ENCODE results near the gene ATP8A1. TPM values are rescaled to one million over a fixed set of nuclear protein-coding genes. Genes with fewer than 3 reads are reported as not detected.

The ATP8A1 gene
- total and polyA plus RNA-seq, 4 donors: 0.38 to 13.2 (median 6.7) TPM

GRCh38 chr4:42501624-42502401 lies 155.1 kb downstream of the ATP8A1 start:
- ATAC-seq (ENCODE audit: low FRiP score) (no peak), DNase-seq (no peak)
- intact Hi-C loops (cut with DNase I): no loop called here
- no peaks in the 10 kb centered on the region for H3K9me3 ChIP-seq (ENCODE audit: control insufficient read depth, low read length)
- H3K4me1 ChIP-seq (ENCODE audit: control insufficient read depth in 1 of 2, insufficient read depth in 2 of 2, low read length in 2 of 2): no peaks in the 10 kb centered on the region
- H3K27me3 ChIP-seq (ENCODE audit: control insufficient read depth in 1 of 2, insufficient read depth in 2 of 2, low read length in 1 of 2): no peaks in the 10 kb centered on the region
- WGBS, 2 donors: 79 to 83% methylated on average over 6 of the region's 6 CpGs
- H3K36me3 ChIP-seq (ENCODE audit: control insufficient read depth in 1 of 2, insufficient read depth in 2 of 2, low read length in 1 of 2): peaks cover 0 to 2% of the 10 kb centered on the region in 2 donors
- H3K4me3 ChIP-seq (ENCODE audit: low read length in 2 of 2): no peak overlapping the region
- H3K27ac ChIP-seq (ENCODE audit: low read depth in 1 of 2, low read length in 2 of 2): no peak overlapping the region

- no peaks in the 10 kb centered on the region for H3K27me3 ChIP-seq (ENCODE audit: control insufficient read depth in 1 of 2, insufficient read depth in 2 of 2, low read length in 1 of 2)
- ATAC-seq (ENCODE audit: low FRiP score): no peak
- intact Hi-C loops (cut with DNase I): no loop called here
Observed at GRCh38 chr4:42498040-42498439, 158.9 kb downstream of the ATP8A1 start.

GRCh38 chr4:42497142-42497910 lies 159.6 kb downstream of the ATP8A1 start:
- Histone ChIP-seq H3K4me1 (ENCODE audit: control insufficient read depth in 1 of 2, insufficient read depth in 2 of 2, low read length in 2 of 2) (no peaks in the 10 kb centered on the region), H3K36me3 (ENCODE audit: control insufficient read depth in 1 of 2, insufficient read depth in 2 of 2, low read length in 1 of 2) (peaks cover 0 to under 1% of the 10 kb centered on the region in 2 donors), H3K4me3 (ENCODE audit: low read length in 2 of 2) (no peak overlapping the region), H3K27me3 (ENCODE audit: control insufficient read depth in 1 of 2, insufficient read depth in 2 of 2, low read length in 1 of 2) (no peaks in the 10 kb centered on the region), H3K9me3 (ENCODE audit: control insufficient read depth, low read length) (no peaks in the 10 kb centered on the region), H3K27ac (ENCODE audit: low read depth in 1 of 2, low read length in 2 of 2) (no peak overlapping the region)
- intact Hi-C loops (cut with DNase I): no loop called here
- DNase-seq (no peak), ATAC-seq (ENCODE audit: low FRiP score) (no peak)
- WGBS, 2 donors: 54 to 67% methylated on average over 8 of the region's 8 CpGs

More at GRCh38 chr4:42498040-42498439, 158.9 kb downstream of the ATP8A1 start:
- Histone ChIP-seq H3K4me3 (ENCODE audit: low read length in 2 of 2) (no peak overlapping the region), H3K27ac (ENCODE audit: low read depth in 1 of 2, low read length in 2 of 2) (no peak overlapping the region), H3K36me3 (ENCODE audit: control insufficient read depth in 1 of 2, insufficient read depth in 2 of 2, low read length in 1 of 2) (peaks cover 0 to 2% of the 10 kb centered on the region in 2 donors), H3K9me3 (ENCODE audit: control insufficient read depth, low read length) (no peaks in the 10 kb centered on the region), H3K4me1 (ENCODE audit: control insufficient read depth in 1 of 2, insufficient read depth in 2 of 2, low read length in 2 of 2) (no peaks in the 10 kb centered on the region)
- no peak for DNase-seq
- WGBS, 2 donors: 7 to 9% methylated on average over 2 of the region's 2 CpGs

DNA sequence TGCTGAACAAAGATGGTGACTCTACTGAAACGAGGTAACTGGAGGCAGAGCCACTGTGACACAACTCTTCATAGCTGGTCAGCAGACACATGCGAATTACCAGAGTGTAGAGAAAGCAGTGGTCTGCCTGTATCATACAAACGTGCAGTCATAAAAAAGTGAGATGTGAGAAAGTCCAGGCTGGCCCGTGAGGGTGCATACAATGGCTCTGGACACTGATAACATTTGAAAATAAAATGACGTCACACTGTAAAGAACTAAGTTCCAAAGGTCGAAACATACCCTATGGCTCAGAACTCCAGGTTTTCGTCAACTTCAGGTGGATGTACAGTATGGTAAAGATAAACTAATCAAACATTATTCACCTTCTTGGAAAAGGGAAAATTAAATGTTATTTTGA lies 163.9 kb downstream of the ATP8A1 start:
- H3K27me3 ChIP-seq (ENCODE audit: control insufficient read depth in 1 of 2, insufficient read depth in 2 of 2, low read length in 1 of 2): no peaks in the 10 kb centered on the region
- H3K4me1 ChIP-seq (ENCODE audit: control insufficient read depth in 1 of 2, insufficient read depth in 2 of 2, low read length in 2 of 2): peaks cover 0 to 1% of the 10 kb centered on the region in 2 donors
- H3K36me3 ChIP-seq (ENCODE audit: control insufficient read depth in 1 of 2, insufficient read depth in 2 of 2, low read length in 1 of 2): no peaks in the 10 kb centered on the region
- DNase-seq: no peak
- intact Hi-C loops (cut with DNase I): no loop called here
- H3K4me3 ChIP-seq (ENCODE audit: low read length in 2 of 2): no peak overlapping the region
- no peak overlapping the region for H3K27ac ChIP-seq (ENCODE audit: low read depth in 1 of 2, low read length in 2 of 2)
- 64% methylated on average over 7 of the region's 7 CpGs for WGBS, 2 donors
- no peaks in the 10 kb centered on the region for H3K9me3 ChIP-seq (ENCODE audit: control insufficient read depth, low read length)
- no peak for ATAC-seq (ENCODE audit: low FRiP score)

DNA sequence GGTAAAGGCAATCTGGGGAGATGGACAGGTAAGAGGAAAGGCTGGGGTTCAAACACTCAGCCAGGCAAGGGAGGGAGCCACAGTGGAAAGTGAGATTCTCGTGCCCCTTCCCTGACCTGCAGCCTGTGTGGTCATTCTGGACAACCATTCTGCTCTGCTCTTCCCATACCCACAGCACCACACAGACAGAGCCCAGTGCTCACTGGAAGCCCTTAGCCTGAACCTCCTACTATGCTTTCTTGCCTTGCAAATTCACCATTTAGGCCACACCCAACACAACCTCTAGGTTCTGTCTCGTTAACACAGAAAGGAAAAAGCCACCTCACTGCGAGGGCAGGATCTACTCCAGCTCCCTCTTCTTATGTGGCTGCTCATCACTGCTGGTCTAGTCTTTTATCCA lies 166.9 kb downstream of the ATP8A1 start:
- no peaks in the 10 kb centered on the region for H3K27me3 ChIP-seq (ENCODE audit: control insufficient read depth in 1 of 2, insufficient read depth in 2 of 2, low read length in 1 of 2)
- 93 to 100% methylated on average over 3 of the region's 3 CpGs for WGBS, 2 donors
- ATAC-seq (ENCODE audit: low FRiP score) (no peak), DNase-seq (no peak)
- intact Hi-C loops (cut with DNase I): no loop called here
- no peak overlapping the region for H3K27ac ChIP-seq (ENCODE audit: low read depth in 1 of 2, low read length in 2 of 2)
- peaks cover 0 to 1% of the 10 kb centered on the region in 2 donors for H3K4me1 ChIP-seq (ENCODE audit: control insufficient read depth in 1 of 2, insufficient read depth in 2 of 2, low read length in 2 of 2)
- H3K9me3 ChIP-seq (ENCODE audit: control insufficient read depth, low read length): no peaks in the 10 kb centered on the region
- no peaks in the 10 kb centered on the region for H3K36me3 ChIP-seq (ENCODE audit: control insufficient read depth in 1 of 2, insufficient read depth in 2 of 2, low read length in 1 of 2)
- no peak overlapping the region for H3K4me3 ChIP-seq (ENCODE audit: low read length in 2 of 2)

- WGBS, 2 donors: 59 to 77% methylated on average over 6 of the region's 6 CpGs
- Histone ChIP-seq H3K27ac (ENCODE audit: low read depth in 1 of 2, low read length in 2 of 2) (no peak overlapping the region), H3K4me3 (ENCODE audit: low read length in 2 of 2) (no peak overlapping the region), H3K27me3 (ENCODE audit: control insufficient read depth in 1 of 2, insufficient read depth in 2 of 2, low read length in 1 of 2) (no peaks in the 10 kb centered on the region), H3K36me3 (ENCODE audit: control insufficient read depth in 1 of 2, insufficient read depth in 2 of 2, low read length in 1 of 2) (no peaks in the 10 kb centered on the region), H3K9me3 (ENCODE audit: control insufficient read depth, low read length) (no peaks in the 10 kb centered on the region), H3K4me1 (ENCODE audit: control insufficient read depth in 1 of 2, insufficient read depth in 2 of 2, low read length in 2 of 2) (peaks cover 0 to 1% of the 10 kb centered on the region in 2 donors)
- ATAC-seq (ENCODE audit: low FRiP score): no peak
- DNase-seq: no peak
- intact Hi-C loops (cut with DNase I): no loop called here
Observed at GRCh38 chr4:42489095-42489494, 167.8 kb downstream of the ATP8A1 start.

- Histone ChIP-seq H3K4me3 (ENCODE audit: low read length in 2 of 2) (no peak overlapping the region), H3K9me3 (ENCODE audit: control insufficient read depth, low read length) (no peaks in the 10 kb centered on the region), H3K4me1 (ENCODE audit: control insufficient read depth in 1 of 2, insufficient read depth in 2 of 2, low read length in 2 of 2) (peaks cover 0 to 1% of the 10 kb centered on the region in 2 donors), H3K27ac (ENCODE audit: low read depth in 1 of 2, low read length in 2 of 2) (no peak overlapping the region), H3K36me3 (ENCODE audit: control insufficient read depth in 1 of 2, insufficient read depth in 2 of 2, low read length in 1 of 2) (no peaks in the 10 kb centered on the region), H3K27me3 (ENCODE audit: control insufficient read depth in 1 of 2, insufficient read depth in 2 of 2, low read length in 1 of 2) (no peaks in the 10 kb centered on the region)
- no peak for DNase-seq
- intact Hi-C loops (cut with DNase I): no loop called here
- ATAC-seq (ENCODE audit: low FRiP score): no peak
- 85 to 89% methylated on average over 3 of the region's 3 CpGs for WGBS, 2 donors
Observed at GRCh38 chr4:42488554-42488953, 168.4 kb downstream of the ATP8A1 start.

DNA sequence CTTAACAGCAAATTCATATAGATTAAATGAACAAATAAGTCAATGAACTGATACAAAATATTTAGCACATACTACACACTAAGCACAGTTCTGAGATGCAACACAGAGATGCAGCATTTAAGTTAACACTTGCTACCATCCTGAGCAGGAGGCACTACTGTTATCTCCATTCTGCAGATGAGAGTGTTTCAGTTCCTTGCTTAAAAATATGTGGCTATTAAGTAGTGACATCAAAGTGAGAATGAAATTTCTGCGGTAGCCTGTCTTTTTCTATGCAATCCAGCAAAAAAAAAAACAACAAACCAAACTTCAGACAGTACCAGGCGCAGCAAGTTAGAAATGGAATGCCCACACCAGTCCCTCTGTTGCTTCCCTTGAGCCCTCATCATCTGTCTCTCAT lies 168.8 kb downstream of the ATP8A1 start:
- H3K27me3 ChIP-seq (ENCODE audit: control insufficient read depth in 1 of 2, insufficient read depth in 2 of 2, low read length in 1 of 2): no peaks in the 10 kb centered on the region
- intact Hi-C loops (cut with DNase I): no loop called here
- H3K4me3 ChIP-seq (ENCODE audit: low read length in 2 of 2): no peak overlapping the region
- no peaks in the 10 kb centered on the region for H3K36me3 ChIP-seq (ENCODE audit: control insufficient read depth in 1 of 2, insufficient read depth in 2 of 2, low read length in 1 of 2)
- peaks cover 0 to 1% of the 10 kb centered on the region in 2 donors for H3K4me1 ChIP-seq (ENCODE audit: control insufficient read depth in 1 of 2, insufficient read depth in 2 of 2, low read length in 2 of 2)
- 92 to 93% methylated on average over 2 of the region's 2 CpGs for WGBS, 2 donors
- no peak for ATAC-seq (ENCODE audit: low FRiP score)
- H3K27ac ChIP-seq (ENCODE audit: low read depth in 1 of 2, low read length in 2 of 2): no peak overlapping the region
- no peaks in the 10 kb centered on the region for H3K9me3 ChIP-seq (ENCODE audit: control insufficient read depth, low read length)
- no peak for DNase-seq

DNA sequence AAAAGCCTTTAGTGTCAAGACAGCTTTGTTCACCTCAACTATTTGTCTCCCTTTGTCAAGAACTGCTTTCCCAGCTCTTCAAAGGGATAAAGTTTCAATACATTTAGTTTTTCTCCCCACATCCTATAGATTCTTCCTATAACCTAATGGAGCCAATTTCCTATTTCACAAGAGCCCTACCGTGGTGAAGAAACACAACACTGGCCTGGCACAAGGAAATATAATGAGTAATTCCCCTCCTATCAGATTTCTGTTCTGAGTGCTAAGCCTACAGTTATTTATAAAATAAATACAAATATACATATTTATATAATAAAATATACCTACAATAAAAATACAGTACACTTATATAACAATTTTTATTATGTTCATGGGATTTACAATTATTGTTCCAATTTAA lies 169.7 kb downstream of the ATP8A1 start:
- Histone ChIP-seq H3K27me3 (ENCODE audit: control insufficient read depth in 1 of 2, insufficient read depth in 2 of 2, low read length in 1 of 2) (no peaks in the 10 kb centered on the region), H3K4me1 (ENCODE audit: control insufficient read depth in 1 of 2, insufficient read depth in 2 of 2, low read length in 2 of 2) (peaks cover 0 to 1% of the 10 kb centered on the region in 2 donors), H3K4me3 (ENCODE audit: low read length in 2 of 2) (no peak overlapping the region), H3K9me3 (ENCODE audit: control insufficient read depth, low read length) (no peaks in the 10 kb centered on the region), H3K36me3 (ENCODE audit: control insufficient read depth in 1 of 2, insufficient read depth in 2 of 2, low read length in 1 of 2) (no peaks in the 10 kb centered on the region), H3K27ac (ENCODE audit: low read depth in 1 of 2, low read length in 2 of 2) (no peak overlapping the region)
- DNase-seq (no peak), ATAC-seq (ENCODE audit: low FRiP score) (no peak)
- intact Hi-C loops (cut with DNase I): no loop called here
- WGBS, 2 donors: 46 to 50% methylated on average over 1 of the region's 1 CpG
